Epithelial cell of esophagus (primary cell): ENCODE data around the gene GLB1L2.

ENCODE experiments used
- DNase-seq: peaks from one replicate; pipeline ENCODE4 v3.0.0; 2010; ENCODE audit warnings: low read depth
- H3K4me3 ChIP-seq: 2 replicates; pipeline ENCODE4 v1.5.1; 2011; ENCODE audit warnings: mild to moderate bottlenecking, low read length, control low read depth
- CTCF ChIP-seq: IDR thresholded peaks from 2 replicates; pipeline ENCODE4 v1.5.1; 2011; ENCODE audit warnings: low read depth, mild to moderate bottlenecking, low read length, control low read depth, inconsistent platforms; ENCODE audit not compliant: insufficient read depth; ENCODE audit errors: missing control alignments

The GLB1L2 gene

GRCh38 chr11:134417871-134418840 lies 86.4 kb downstream of the GLB1L2 start:
- TF ChIP-seq CTCF: no peak
- peak; percentile 53 for DNase-seq

GRCh38 chr11:134423106-134423505 lies 91.3 kb downstream of the GLB1L2 start:
- TF ChIP-seq CTCF: no peak
- no peak for DNase-seq
- no peak overlapping the region for H3K4me3 ChIP-seq

More at GRCh38 chr11:134417871-134418840, 86.4 kb downstream of the GLB1L2 start:
- no peak overlapping the region for H3K4me3 ChIP-seq

GRCh38 chr11:134425413-134425812 lies 93.6 kb downstream of the GLB1L2 start:
- no peak overlapping the region for H3K4me3 ChIP-seq
- DNase-seq: no peak
- TF ChIP-seq CTCF: no peak
